HCT116 (cell line): Measurements from ENCODE around the gene MED25.

Experiments
- CEBPB ChIP-seq: IDR thresholded peaks from 2 replicates; pipeline ENCODE4 v1.6.1; 2012; ENCODE audit warnings: low read depth
- EGR1 ChIP-seq: IDR thresholded peaks from 2 replicates; pipeline ENCODE4 v1.6.1; 2012; ENCODE audit warnings: low read depth
- EZH2 ChIP-seq: fragments of 200-600 bp; sonication (generic); IDR thresholded peaks from 2 replicates; pipeline ENCODE4 v1.6.1; 2017; ENCODE audit warnings: antibody characterized with exemption, mixed run types
- POLR2A ChIP-seq: IDR thresholded peaks from 2 replicates; pipeline ENCODE4 v1.7.0; 2011; ENCODE audit warnings: borderline replicate concordance; ENCODE audit not compliant: insufficient read depth, insufficient read length; ENCODE audit errors: extremely low read depth
- RAD21 ChIP-seq: IDR thresholded peaks from 2 replicates; pipeline ENCODE4 v1.6.1; 2012; ENCODE audit warnings: low read depth, mild to moderate bottlenecking
- YY1 ChIP-seq: IDR thresholded peaks from 2 replicates; pipeline ENCODE4 v1.6.1; 2011; ENCODE audit warnings: low read length, low read depth, moderate library complexity, mild to moderate bottlenecking; ENCODE audit not compliant: insufficient replicate concordance; ENCODE audit errors: extremely low read depth
- ZBTB33 ChIP-seq: IDR thresholded peaks from 2 replicates; pipeline ENCODE4 v1.6.1; 2011; ENCODE audit warnings: mild to moderate bottlenecking, low read length, moderate library complexity; ENCODE audit not compliant: insufficient replicate concordance; ENCODE audit errors: extremely low read depth
- ZNF274 ChIP-seq: fragments of 200-500 bp; sonication (Bioruptor generic); IDR thresholded peaks from 2 replicates; pipeline ENCODE4 v1.6.1; 2014; ENCODE audit warnings: mild to moderate bottlenecking, low read depth, low read length, inconsistent platforms
- TF ChIP-seq, protein P1 (sequence below), 3 experiments: fragments of 200-600 bp in 1 of 3; sonication (generic) in 1 of 3; IDR thresholded peaks in 2 of 3; conservative IDR thresholded peaks in 1 of 3; 2 replicates each; pipeline ENCODE4 v1.5.1; 2012 to 2017; ENCODE audit warnings: low read depth in 2 of 3, low read length in 2 of 3, antibody characterized with exemption in 1 of 3, borderline replicate concordance in 1 of 3, control low read depth in 1 of 3, mild to moderate bottlenecking in 1 of 3, mixed read lengths in 1 of 3, mixed run types in 1 of 3, moderate library complexity in 1 of 3; ENCODE audit not compliant: insufficient read depth in 1 of 3

- TF ChIP-seq, protein P1, sequence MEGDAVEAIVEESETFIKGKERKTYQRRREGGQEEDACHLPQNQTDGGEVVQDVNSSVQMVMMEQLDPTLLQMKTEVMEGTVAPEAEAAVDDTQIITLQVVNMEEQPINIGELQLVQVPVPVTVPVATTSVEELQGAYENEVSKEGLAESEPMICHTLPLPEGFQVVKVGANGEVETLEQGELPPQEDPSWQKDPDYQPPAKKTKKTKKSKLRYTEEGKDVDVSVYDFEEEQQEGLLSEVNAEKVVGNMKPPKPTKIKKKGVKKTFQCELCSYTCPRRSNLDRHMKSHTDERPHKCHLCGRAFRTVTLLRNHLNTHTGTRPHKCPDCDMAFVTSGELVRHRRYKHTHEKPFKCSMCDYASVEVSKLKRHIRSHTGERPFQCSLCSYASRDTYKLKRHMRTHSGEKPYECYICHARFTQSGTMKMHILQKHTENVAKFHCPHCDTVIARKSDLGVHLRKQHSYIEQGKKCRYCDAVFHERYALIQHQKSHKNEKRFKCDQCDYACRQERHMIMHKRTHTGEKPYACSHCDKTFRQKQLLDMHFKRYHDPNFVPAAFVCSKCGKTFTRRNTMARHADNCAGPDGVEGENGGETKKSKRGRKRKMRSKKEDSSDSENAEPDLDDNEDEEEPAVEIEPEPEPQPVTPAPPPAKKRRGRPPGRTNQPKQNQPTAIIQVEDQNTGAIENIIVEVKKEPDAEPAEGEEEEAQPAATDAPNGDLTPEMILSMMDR (IDR thresholded peaks at IDR 0.05 in 2 of 3, conservative IDR thresholded peaks at IDR 0.05 in 1 of 3; ENCODE audit: borderline replicate concordance in 1 of 3, insufficient read depth in 1 of 3, low read depth in 2 of 3, low read length in 2 of 3), result no peak
- no peak for TF ChIP-seq ZNF274
- no peak for TF ChIP-seq CEBPB
- TF ChIP-seq YY1, result no peak
- TF ChIP-seq EZH2, result no peak
- no peak for TF ChIP-seq RAD21
- no peak for TF ChIP-seq ZBTB33
- no peak for TF ChIP-seq EGR1
- TF ChIP-seq POLR2A, result no peak
These were observed 10.0 kb upstream of the MED25 start for GRCh38 chr19:49807904-49808675.
